Stimulated activated CD4-positive, alpha-beta T cell treated with anti-CD3 and anti-CD28 coated beads, Interleukin-12 subunit alpha, Interleukin-12 subunit beta, amount 100 ng/mL, for 24 hours (primary cell): ENCODE measurements around the gene HTR3A.

Source experiments
- DNase-seq, 2 experiments: peaks; one replicate each; pipeline ENCODE4 v3.0.0-alpha.2; 2020; ENCODE audit warnings: low read depth in 2 of 2

The HTR3A gene

DNA sequence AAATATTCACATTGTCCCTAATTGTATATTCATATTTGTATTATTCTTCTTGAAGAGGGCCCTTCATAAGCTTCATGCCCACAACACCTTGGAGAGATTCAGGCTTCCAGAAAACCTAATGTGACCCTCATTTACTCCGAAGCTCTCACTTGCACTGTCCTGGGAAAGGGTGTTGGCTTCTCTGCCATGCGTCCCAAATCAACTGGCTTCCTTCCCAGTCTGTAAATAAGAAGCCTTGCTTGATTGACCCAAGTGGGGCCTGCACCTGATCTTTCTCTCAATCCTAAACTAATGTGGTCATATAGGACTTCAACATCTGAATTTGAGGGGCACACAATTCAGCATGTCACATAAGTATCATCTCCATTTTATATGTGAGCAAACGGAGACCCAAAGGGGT, 44.1 kb downstream of the HTR3A start:
- no peak for DNase-seq

DNA sequence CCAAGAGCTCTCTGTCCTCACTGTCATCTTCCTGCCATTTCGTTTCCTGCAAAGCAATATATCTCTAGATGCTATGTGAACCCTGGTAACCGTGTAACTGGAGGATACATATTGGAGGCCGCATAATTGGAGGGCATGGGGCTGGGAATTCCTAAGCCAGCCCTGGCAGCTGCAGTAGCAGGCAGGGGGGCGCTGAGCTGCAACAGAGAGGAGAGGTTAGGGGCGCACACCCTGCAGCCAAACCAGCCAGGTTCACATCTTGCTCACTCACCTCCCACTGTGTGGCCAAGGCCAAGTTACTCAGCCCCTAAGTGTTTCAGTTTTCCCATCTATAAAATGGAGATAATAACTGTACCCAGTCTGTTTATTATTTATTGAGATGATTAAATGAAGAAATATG, 44.7 kb downstream of the HTR3A start:
- no peak for DNase-seq

DNA sequence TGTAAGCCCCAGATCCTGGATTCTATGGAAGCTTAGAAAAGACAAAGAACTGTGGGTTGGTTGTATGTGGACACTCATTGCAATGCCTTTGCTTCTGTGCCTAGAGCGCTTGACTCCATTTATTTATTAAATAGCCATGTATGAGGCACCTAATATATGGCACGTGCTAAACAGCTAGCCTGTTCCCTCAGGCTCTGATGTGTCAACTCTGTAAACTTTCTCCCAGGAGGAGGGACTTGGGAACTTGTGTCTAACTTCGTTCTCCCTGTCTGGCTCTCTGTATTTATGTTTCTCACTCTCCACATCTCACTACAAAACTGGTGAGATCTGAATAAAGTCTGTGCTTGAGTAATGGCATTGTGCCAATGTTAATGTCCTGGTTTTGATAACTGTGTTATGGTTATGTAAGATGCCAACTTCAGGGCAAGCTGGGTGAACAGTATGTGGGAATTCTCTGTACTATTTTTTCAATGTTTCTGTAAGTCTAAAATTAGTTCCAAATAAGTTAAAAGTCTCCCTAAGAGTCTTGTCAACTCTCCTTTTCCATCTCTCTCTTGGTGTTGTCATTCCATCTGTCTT, 50.5 kb downstream of the HTR3A start:
- no peak for DNase-seq

DNA sequence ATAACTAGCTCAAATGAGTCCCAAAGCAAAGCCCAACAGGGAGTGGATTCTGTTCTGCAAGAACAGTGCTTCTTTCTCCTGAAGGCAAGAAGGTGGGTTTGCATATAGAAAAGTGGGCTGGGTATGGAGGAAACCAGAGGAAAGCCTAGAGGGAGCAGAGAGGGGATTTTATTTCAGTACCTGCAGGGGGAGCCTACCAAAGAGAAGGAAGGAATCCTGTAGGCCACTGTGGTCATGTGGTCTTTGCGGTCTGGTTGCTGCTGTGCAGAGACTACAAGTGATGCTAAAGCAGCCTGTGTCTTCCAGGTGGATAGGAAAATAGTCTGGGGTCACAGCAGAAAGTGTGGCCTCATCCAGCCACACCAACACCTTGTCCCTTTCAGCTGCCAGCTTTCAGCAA, 51.4 kb downstream of the HTR3A start:
- DNase-seq = no peak

DNA sequence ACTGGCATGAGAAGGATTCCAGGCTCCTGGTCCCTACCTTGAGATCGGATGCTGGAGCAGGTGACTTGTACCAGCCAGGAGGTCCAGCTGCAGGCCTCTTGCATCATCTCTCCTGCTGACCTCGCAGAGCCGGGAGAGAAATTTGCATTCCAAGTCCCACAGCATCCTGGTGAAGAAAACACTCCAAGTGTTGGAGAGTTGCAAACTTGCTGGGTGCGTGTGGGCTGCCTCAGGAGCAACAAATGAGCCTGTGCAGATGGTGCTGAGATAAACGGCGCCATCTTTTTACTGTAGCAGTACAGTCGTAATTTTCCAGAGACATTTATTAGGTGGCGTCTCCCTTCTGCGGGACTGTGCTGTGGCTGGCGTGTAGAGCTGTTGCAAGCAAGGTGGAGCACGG, 52.5 kb downstream of the HTR3A start:
- DNase-seq = no peak

DNA sequence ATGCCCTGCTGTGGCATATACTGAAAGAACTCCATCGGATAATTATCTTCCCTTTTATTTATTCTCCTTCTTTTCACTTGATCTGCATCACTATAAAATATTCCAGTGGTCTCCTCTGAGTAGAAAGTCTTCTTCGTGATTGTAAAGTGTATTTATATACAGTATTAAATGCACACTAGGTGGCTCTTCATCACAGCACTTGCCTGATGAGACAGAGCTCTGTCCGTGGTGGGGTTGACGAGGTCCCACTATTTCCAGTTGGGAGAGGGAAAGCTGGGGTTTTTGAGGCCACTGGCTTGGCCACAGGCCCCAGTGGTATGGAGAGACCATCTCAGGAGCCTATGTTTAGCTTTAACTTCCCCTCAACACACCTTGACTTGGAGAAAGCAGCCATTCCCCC, 53.0 kb downstream of the HTR3A start:
- no peak for DNase-seq

DNA sequence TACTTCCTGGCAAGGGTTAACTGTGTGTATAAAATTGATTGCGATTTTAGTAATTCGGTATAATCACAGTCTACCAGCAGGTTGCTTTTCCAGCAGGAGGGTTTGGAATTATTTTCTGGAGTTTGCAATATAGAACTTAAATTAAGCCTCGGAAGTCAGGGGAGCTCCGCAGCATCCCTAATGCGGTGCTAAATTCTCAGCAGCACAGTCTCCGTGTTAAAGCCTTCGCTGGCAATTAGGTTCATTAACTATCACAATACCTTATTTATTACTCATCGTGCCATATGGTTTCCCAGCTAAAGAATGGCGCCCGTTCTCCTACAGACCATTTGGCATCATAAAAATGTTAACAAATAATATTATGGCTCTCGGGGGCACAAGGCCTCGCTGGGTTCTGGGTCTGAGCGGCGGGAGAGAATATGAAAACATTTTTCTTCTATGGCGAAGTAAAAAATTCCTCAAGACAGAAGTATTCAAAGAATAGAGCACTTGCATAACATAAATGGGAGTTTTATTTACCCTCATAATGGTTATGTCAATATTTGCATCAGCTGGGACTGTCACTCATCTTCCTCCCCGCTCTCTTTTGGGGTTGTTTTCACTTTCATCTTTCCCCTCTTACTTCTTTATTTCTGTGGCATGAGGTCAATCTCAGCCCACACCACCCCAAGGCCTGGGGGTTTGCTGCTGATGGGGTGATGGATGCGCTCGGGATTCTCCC, 56.5 kb downstream of the HTR3A start:
- no peak for DNase-seq

DNA sequence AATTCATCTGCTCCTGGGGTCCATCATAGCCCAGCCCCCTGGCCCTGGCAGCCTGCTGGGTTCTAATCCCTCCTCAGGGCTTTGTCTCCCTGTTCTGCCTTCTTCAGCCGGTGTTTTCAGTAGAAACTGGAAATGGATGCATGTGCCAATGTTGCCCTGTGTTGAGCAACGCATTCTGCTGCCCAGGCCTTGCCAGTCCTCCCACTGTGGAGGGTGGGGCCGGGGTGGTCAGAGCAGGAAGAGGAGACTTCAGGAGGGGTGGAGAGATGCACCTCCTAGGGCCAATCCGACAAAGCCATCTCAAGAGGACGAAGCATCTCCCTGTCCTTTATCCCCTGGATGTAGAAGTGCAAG, 57.0 kb downstream of the HTR3A start:
- no peak for DNase-seq

DNA sequence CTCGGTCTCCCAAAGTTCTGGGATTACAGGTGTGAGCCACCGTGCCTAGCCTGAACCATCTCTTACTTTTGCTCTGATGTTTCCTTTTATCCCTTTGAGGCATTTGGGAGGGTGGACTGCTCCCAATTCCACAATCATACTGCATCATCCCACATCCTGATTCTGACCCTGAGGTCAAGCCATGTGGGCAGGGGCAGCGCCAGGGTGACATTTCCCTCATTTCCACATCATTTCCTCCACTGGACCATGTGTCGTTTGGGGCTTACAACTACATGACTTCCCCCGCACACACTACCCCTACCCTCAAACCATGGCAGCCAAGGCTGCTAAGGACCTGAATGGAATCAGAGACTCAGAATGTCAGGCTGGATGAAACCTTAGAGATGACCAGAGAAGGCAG, 58.2 kb downstream of the HTR3A start:
- no peak for DNase-seq

DNA sequence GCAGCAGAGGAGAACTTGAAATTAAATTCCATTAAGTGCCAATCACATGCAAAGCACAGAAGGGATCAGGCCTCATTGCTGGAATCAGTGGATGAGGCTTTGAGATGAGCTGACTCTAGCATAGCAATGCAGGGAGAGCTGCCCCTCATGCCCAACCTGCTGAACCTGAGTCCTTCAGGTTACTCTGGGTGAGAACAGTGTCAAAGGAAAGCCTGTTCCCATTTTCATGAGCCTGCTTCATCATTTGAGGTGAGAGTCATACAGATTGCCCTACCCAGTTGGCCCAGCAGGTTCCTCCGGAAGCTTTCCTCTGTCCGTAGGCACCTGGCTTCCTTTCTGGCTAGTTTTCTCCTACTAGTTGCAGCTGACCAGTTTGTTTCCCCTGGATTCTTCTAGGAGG, 58.7 kb downstream of the HTR3A start:
- no peak for DNase-seq

DNA sequence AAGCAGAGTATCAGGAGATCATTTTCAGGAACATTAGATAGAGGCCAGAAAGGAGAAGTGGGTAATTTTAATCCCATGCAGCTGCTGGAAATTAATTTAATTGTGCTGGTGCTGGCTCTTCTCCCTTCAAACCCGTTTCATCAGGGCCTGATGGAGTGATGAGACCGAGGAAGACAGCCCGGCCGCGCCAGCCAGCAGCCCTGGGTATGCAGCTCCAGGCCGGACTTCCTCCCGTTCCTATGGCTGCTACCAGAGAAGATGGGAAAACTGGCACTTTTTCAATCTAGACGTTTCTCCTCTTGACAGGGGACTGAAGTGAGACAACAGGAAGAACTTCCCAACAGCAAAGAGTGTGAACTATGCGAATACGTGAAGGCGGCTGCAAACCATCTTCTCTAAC, 60.0 kb downstream of the HTR3A start:
- no peak for DNase-seq

DNA sequence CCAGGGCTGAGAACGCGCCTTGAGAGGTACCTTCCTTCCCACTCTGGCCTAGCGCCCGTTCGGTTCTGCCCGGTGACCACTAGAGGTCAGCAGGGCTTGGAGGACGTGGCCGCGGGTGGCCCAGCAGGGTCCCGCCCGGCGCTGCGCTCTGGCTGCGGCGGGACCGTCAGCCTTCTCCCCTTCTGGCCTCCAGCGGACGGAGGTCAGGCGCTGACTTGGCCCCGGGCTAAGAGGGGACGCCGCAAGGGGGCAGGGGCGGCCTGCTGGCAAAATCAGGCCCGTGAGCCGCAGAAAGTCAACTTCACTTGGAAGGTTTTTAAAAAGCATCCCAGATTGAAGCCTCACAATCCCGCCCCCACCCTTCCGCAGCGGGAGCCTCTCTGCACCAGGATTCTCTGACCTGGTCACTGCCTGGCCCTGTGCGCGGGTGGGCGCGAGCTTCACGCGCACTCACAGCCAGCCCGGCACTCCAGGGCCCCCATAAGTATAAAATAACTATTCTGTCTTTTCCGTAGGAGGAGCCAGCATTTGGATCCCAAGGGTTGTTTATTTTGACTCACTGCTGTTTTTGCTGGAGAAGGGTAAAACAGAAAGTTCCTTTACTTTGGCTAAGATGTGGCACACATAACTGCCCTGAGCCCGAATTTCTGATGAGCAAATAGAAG, 61.4 kb downstream of the HTR3A start:
- DNase-seq = peak in 1 of 2 experiments; percentile 46

DNA sequence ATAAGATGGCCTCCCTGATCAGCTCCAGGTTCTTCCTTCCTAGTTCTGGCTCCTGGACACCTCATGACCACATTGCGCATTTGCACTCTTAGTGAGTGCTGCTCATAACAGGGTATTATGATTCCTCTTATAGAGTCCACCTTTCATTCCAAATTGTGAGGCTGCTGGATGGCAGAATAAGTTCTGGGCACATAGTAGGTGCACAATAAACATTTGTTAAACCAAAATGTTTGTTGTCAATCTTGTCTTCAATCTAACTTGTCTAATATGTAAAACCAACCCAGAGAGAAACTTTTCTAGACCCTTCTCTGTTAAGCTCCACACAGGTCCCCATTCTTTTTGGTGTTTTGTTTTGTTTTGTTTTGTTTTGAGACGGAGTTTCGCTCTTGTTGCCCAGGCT, 62.0 kb downstream of the HTR3A start:
- DNase-seq = no peak

DNA sequence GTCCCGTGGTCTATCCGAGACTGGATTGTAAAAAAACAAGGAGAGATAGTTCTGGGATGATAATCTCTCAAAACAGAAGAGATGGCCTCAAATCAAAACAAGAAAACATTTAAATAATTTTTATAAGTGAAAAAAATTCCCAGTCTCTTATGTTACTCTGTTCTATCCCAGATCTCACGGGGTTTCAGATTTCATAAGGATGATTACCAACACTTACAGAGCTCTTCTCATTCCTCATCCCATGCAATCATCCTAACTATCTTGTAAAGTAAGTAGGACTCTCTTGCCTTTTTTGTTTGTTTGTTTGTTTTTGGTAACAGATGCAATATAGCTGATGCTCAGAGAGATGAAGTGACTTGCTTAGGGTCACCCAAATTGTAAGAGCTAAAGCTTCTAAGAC, 64.6 kb downstream of the HTR3A start:
- no peak for DNase-seq
